ENCODE data around the gene RNPS1.

DNA sequence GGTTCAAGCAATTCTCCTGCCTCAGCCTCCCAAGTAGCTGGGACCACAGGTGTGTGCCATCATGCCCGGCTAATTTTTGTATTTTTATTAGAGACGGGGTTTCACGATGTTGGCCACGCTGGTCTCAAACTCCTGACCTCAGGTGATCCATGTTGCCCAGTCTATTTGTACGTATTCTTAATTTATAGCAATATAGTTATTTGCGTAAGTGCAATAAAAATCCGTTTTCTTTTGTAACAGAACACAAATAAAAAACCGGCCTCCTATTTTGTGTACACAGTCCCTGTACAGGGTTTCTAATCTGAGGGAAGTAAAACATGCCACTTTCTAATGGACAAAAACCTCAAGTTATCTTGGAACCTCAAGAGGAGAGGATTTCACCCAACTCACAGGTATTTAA, 7.7 kb downstream of the RNPS1 start:
- TF ChIP-seq, protein P1, sequence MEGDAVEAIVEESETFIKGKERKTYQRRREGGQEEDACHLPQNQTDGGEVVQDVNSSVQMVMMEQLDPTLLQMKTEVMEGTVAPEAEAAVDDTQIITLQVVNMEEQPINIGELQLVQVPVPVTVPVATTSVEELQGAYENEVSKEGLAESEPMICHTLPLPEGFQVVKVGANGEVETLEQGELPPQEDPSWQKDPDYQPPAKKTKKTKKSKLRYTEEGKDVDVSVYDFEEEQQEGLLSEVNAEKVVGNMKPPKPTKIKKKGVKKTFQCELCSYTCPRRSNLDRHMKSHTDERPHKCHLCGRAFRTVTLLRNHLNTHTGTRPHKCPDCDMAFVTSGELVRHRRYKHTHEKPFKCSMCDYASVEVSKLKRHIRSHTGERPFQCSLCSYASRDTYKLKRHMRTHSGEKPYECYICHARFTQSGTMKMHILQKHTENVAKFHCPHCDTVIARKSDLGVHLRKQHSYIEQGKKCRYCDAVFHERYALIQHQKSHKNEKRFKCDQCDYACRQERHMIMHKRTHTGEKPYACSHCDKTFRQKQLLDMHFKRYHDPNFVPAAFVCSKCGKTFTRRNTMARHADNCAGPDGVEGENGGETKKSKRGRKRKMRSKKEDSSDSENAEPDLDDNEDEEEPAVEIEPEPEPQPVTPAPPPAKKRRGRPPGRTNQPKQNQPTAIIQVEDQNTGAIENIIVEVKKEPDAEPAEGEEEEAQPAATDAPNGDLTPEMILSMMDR (IDR thresholded peaks at IDR 0.05; ENCODE audit: borderline replicate concordance, extremely low read depth, low read length, poor library complexity, severe bottlenecking) = no peak
- no peak for TF ChIP-seq EZH2 (IDR thresholded peaks at IDR 0.05; ENCODE audit: borderline replicate concordance, low read depth, low read length, severe bottlenecking)

All from DND-41 (cell line).